ENCODE results near the gene NDOR1.

DNA sequence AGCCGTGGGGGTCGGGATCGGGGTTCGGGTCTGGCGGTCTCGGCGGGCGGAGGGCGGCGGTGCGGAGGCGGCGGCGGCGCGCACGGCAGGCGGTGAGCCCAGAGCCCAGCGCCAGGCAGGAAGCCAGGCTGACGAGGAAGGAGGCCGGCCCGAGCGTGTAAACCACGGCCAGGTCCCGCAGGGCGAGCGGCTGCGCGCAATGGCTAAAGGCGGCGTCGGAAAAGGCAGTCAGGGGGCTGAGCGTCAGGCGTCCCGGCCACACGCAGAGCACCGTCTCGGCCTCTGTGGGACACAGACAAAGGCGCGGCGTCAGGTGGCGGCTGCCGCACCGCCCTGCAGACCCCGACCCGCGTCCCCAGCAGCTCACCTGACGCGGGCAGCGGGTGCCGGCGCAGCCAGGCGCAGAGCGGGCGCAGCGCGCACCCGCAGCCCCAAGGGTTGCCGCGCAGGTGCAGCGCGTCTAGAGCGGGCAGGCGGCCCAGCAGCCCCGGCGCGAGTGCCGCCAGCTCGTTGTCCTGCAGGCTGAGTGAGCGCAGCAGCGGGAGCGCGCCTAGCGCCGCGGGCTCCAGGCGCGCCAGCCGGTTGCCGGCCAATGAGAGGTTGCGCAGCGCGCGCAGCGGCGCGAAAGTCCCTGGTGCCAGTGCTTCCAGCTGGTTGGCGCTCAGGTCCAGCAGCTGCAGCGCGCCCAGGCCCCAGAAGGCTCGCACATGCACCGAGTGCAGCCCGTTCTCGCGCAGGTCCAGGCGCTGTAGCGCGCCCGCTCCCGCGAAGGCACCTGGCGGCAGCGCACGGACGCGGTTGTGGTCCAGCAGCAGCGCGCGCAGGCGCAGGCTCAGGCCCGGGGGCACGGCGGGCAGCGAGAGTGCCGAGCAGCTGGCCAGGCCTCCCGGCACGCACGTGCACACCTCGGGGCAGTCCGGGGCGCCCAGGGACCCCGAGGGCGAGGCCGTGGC, 36.3 kb upstream of the NDOR1 start:
- TF ChIP-seq CTCF (IDR thresholded peaks at IDR 0.05; ENCODE audit: poor library complexity) (no peak), EZH2 (IDR thresholded peaks at IDR 0.05; ENCODE audit: borderline replicate concordance) (peak; percentile 25), EZH2phosphoT487 (IDR thresholded peaks at IDR 0.05; ENCODE audit: low read depth, severe bottlenecking, unreplicated experiment) (no peak)

All from hepatocyte (in vitro differentiated cells).